Caco-2 (cell line): Measurements from ENCODE around the gene PPM1H. TPM values are rescaled to one million over a fixed set of nuclear protein-coding genes. Genes with fewer than 3 reads are reported as not detected.

Source experiments
- BruUV-seq: library from RNA; stranded (reverse); fragments of 400-500 nt; replicated peaks from 2 replicates; lab custom pipeline; 2021; lab: Mats Ljungman, UMichigan
- CTCF ChIA-PET: fragments of 300-600 bp; sonication (Branson Sonifier 250); formaldehyde crosslinking; loops from one replicate; lab custom pipeline; 2022; ENCODE audit warnings: antibody characterized with exemption; lab: Charles Lee
- POLR2A ChIA-PET: fragments of 300-600 bp; sonication (Branson Sonifier 250); formaldehyde crosslinking; loops from one replicate; lab custom pipeline; 2022; ENCODE audit warnings: antibody characterized with exemption; lab: Charles Lee
- DNase-seq, 2 experiments: peaks; one replicate each; pipeline versions ENCODE4 v3.0.0 to v3.0.0-alpha.2; 2020 to 2022
- H3K27me3 ChIP-seq: replicated peaks from 2 replicates; pipeline ENCODE4 v1.6.0; 2011; ENCODE audit warnings: low read length; ENCODE audit not compliant: control insufficient read depth, insufficient read depth
- H3K36me3 ChIP-seq: 2 replicates; pipeline ENCODE4 v1.5.1; 2011; ENCODE audit warnings: low read length; ENCODE audit not compliant: control insufficient read depth, insufficient read depth
- H3K4me1 ChIP-seq: fragments of 250-450 bp; sonication (Bioruptor Pico); 2 replicates; pipeline ENCODE4 v1.5.1; 2020; ENCODE audit warnings: mild to moderate bottlenecking
- H3K4me3 ChIP-seq: 2 replicates; pipeline ENCODE4 v1.5.1; 2011; ENCODE audit warnings: low read depth, mild to moderate bottlenecking, control low read depth, low read length
- H3K9me3 ChIP-seq: fragments of 250-450 bp; sonication (Bioruptor Pico); 2 replicates; pipeline ENCODE4 v1.5.1; 2020; ENCODE audit warnings: mild to moderate bottlenecking, moderate library complexity
- H3K27ac Mint-ChIP-seq: one replicate; pipeline ENCODE4 v1.8.0; 2022; ENCODE audit warnings: mixed read lengths; ENCODE audit not compliant: unreplicated experiment
- H3K27me3 Mint-ChIP-seq: one replicate; pipeline ENCODE4 v1.8.0; 2022; ENCODE audit warnings: mixed read lengths; ENCODE audit not compliant: insufficient read depth, unreplicated experiment
- H3K36me3 Mint-ChIP-seq: one replicate; pipeline ENCODE4 v1.8.0; 2022; ENCODE audit warnings: mild to moderate bottlenecking, mixed read lengths; ENCODE audit not compliant: insufficient read depth, unreplicated experiment
- H3K4me1 Mint-ChIP-seq: one replicate; pipeline ENCODE4 v1.8.0; 2022; ENCODE audit warnings: low read depth, mixed read lengths; ENCODE audit not compliant: unreplicated experiment
- H3K4me3 Mint-ChIP-seq: one replicate; pipeline ENCODE4 v1.8.0; 2022; ENCODE audit warnings: mild to moderate bottlenecking, moderate library complexity, mixed read lengths; ENCODE audit not compliant: unreplicated experiment
- H3K9me3 Mint-ChIP-seq: one replicate; pipeline ENCODE4 v1.8.0; 2022; ENCODE audit warnings: mixed read lengths; ENCODE audit not compliant: unreplicated experiment
- CTCF ChIP-seq, 2 experiments: fragments of 200-600 bp in 1 of 2; IDR thresholded peaks; 1 replicate in 1 of 2; 2 replicates in 1 of 2; pipeline versions ENCODE4 v1.5.1 to v1.8.0; 2011 to 2022; ENCODE audit warnings: antibody characterized with exemption in 1 of 2, control low read depth in 1 of 2, inconsistent platforms in 1 of 2, low read depth in 1 of 2, low read length in 1 of 2, mild to moderate bottlenecking in 1 of 2, moderate library complexity in 1 of 2; ENCODE audit not compliant: insufficient read depth in 1 of 2, severe bottlenecking in 1 of 2, unreplicated experiment in 1 of 2
- intact Hi-C: fragments of 100-400 bp; cut with micrococcal nuclease; formaldehyde crosslinking; loops from one replicate; pipeline ENCODE4 v1.10.0; 2022; ENCODE audit not compliant: unreplicated experiment
- total RNA-seq: library from RNA; stranded (reverse); gene quantifications from 2 replicates; pipeline ENCODE4 v1.2.3, GENCODE V29; 2022

PPM1H gene
- total RNA-seq, 1 experiment from 2014 or later, result 151 TPM

DNA sequence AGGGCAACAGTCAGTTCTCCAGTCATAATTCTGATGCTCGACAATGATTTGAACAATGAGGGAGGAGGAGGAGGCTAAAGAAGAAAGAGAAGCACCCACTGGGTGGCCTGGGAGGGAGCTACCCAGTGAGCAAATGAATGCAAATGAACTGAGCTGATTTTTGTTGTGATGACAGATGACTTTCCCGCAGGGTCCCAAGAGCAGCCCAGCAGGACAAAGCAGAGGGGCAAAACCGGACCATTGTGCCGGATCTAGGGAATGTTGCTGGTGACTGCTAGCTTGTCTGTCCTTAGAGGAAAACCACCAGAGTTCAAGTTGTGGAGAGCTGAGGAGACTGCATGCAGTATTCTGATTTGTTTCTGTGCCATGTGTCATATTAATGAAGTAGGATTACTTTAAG lies 305.5 kb downstream of the PPM1H start:
- H3K9me3 ChIP-seq, result no peaks in the 10 kb centered on the region
- intact Hi-C loops, result no loop called here
- no peak overlapping the region for H3K4me3 ChIP-seq
- no peaks in the 10 kb centered on the region for H3K27me3 ChIP-seq
- H3K27me3 Mint-ChIP-seq, result no peaks in the 10 kb centered on the region
- no peak overlapping the region for H3K4me3 Mint-ChIP-seq
- no TSS peak for BruUV-seq
- H3K27ac Mint-ChIP-seq, result no peak overlapping the region
- ChIA-PET CTCF (no interaction called here), POLR2A (no interaction called here)
- H3K4me1 Mint-ChIP-seq, result no peaks in the 10 kb centered on the region
- no peak for TF ChIP-seq CTCF (IDR thresholded peaks at IDR 0.05; ENCODE audit: insufficient read depth in 1 of 2, low read depth in 1 of 2, low read length in 1 of 2, severe bottlenecking in 1 of 2, unreplicated experiment in 1 of 2)
- DNase-seq, result no peak
- no peaks in the 10 kb centered on the region for H3K4me1 ChIP-seq
- H3K36me3 ChIP-seq, result no peaks in the 10 kb centered on the region
- H3K36me3 Mint-ChIP-seq, result no peaks in the 10 kb centered on the region
- H3K9me3 Mint-ChIP-seq, result no peaks in the 10 kb centered on the region

DNA sequence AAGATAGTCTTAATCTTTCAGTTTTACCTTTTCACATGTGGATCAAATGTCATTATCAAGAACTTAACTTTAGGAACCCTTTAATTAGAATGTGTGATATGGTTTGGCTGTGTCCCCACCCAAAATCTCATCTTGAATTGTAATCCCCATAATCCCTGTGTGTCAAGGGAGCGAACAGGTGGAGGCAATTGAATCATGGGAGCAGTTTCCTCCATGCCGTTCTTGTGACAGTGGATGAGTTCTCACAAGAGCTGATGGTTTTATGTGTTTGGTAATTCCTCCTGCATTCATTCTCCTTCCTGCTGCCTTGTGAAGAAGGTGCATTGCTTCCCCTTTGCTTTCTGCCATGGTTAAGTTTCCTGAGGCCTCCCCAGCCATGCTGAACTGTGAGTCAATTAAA lies 307.8 kb downstream of the PPM1H start:
- H3K4me1 Mint-ChIP-seq, result no peaks in the 10 kb centered on the region
- TF ChIP-seq CTCF (IDR thresholded peaks at IDR 0.05; ENCODE audit: insufficient read depth in 1 of 2, low read depth in 1 of 2, low read length in 1 of 2, severe bottlenecking in 1 of 2, unreplicated experiment in 1 of 2), result no peak
- CTCF ChIA-PET, result no interaction called here
- Histone ChIP-seq H3K4me3 (no peak overlapping the region), H3K4me1 (no peaks in the 10 kb centered on the region), H3K27me3 (no peaks in the 10 kb centered on the region), H3K36me3 (no peaks in the 10 kb centered on the region), H3K9me3 (no peaks in the 10 kb centered on the region)
- no peaks in the 10 kb centered on the region for H3K27me3 Mint-ChIP-seq
- no peaks in the 10 kb centered on the region for H3K9me3 Mint-ChIP-seq
- H3K4me3 Mint-ChIP-seq, result no peak overlapping the region
- intact Hi-C loops, result no loop called here
- H3K36me3 Mint-ChIP-seq, result no peaks in the 10 kb centered on the region
- no TSS peak for BruUV-seq
- POLR2A ChIA-PET, result no interaction called here
- no peak for DNase-seq
- H3K27ac Mint-ChIP-seq, result no peak overlapping the region

DNA sequence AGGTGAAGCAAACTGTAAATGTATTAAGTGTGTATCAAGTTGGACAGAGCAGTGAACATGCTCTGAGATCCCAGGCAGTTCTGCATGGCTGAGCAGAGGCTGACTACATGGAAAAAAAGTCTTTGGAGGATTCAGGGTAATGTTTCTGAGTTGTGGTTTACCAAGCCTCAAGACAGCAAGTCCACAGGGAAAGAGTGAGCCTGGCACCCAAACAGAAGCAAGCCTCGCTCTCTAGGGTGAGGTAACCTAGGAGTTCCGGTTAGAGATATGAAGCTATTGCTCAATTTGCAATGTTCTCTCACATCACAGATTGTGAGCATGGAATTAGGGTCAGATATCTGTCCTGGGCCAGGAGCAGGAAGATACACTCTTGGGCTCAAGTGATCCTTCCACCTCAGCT lies 309.7 kb downstream of the PPM1H start:
- TF ChIP-seq CTCF (IDR thresholded peaks at IDR 0.05; ENCODE audit: insufficient read depth in 1 of 2, low read depth in 1 of 2, low read length in 1 of 2, severe bottlenecking in 1 of 2, unreplicated experiment in 1 of 2), result no peak
- CTCF ChIA-PET, result no interaction called here
- Mint-ChIP-seq H3K4me3 (no peak overlapping the region), H3K27ac (no peak overlapping the region), H3K36me3 (no peaks in the 10 kb centered on the region), H3K4me1 (no peaks in the 10 kb centered on the region), H3K27me3 (no peaks in the 10 kb centered on the region), H3K9me3 (no peaks in the 10 kb centered on the region)
- Histone ChIP-seq H3K27me3 (no peaks in the 10 kb centered on the region), H3K4me1 (no peaks in the 10 kb centered on the region), H3K4me3 (no peak overlapping the region), H3K36me3 (no peaks in the 10 kb centered on the region), H3K9me3 (no peaks in the 10 kb centered on the region)
- POLR2A ChIA-PET, result no interaction called here
- no TSS peak for BruUV-seq
- DNase-seq, result no peak
- intact Hi-C loops, result no loop called here
